ENCODE measurements around the gene MCU. TPM values are rescaled to one million over a fixed set of nuclear protein-coding genes. Genes with fewer than 3 reads are reported as not detected.

MCU gene
- total RNA-seq, 2 experiments from 2014 or later: 8.7 to 13.6 TPM

DNA sequence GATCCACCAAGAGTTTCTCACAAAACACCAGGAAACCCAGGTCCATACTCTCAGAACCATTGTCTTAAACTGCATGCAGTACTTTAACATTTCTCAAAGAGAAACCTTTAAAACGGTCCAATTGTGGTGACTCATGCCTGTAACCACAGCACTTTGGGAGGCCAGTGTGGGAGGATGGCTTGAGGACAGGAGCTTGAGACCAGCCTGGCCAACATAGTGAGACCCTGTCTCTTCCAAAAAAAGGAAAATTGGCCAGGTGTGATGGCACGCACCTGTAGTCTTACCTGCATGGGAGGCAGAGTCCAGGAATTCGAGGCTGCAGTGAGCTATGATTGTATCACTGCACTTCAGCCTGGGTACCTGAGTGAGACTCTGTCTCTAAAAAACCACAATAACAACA lies 104.1 kb downstream of the MCU start:
- DNase-seq (no peak), ATAC-seq (no peak)
- no peak overlapping the region for H3K27ac Mint-ChIP-seq
- CTCF ChIA-PET: no interaction called here
- peaks cover 5% of the 10 kb centered on the region for H3K4me1 Mint-ChIP-seq
- H3K36me3 Mint-ChIP-seq: peaks cover 2% of the 10 kb centered on the region
- no peak overlapping the region for H3K4me3 Mint-ChIP-seq
- H3K9me3 Mint-ChIP-seq (ENCODE audit: low read depth): no peaks in the 10 kb centered on the region
- H3K27me3 Mint-ChIP-seq: no peaks in the 10 kb centered on the region

DNA sequence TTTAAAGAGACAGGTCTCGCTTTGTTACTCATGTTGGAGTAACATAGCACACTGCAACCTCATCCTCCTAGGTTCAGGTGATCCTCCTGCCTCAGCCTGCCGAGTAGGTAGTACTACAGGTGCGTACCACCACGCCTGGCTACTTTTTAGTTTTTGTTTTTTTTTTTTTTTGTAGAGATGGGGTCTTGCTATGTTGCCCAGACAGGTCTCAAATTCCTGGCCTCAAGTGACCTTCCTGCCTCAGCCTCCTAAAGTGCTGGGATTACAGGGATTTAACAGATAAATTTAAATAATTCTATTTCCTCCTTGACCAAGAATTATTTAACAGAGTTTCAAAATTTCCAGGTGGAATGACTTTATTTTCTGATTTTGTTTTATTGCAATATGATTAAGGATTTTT lies 104.6 kb downstream of the MCU start:
- H3K9me3 Mint-ChIP-seq (ENCODE audit: low read depth): no peaks in the 10 kb centered on the region
- DNase-seq (no peak), ATAC-seq (no peak)
- H3K27ac Mint-ChIP-seq: no peak overlapping the region
- CTCF ChIA-PET: no interaction called here
- H3K4me1 Mint-ChIP-seq: peaks cover 5% of the 10 kb centered on the region
- H3K27me3 Mint-ChIP-seq: no peaks in the 10 kb centered on the region
- no peak overlapping the region for H3K4me3 Mint-ChIP-seq
- peaks cover 2% of the 10 kb centered on the region for H3K36me3 Mint-ChIP-seq

DNA sequence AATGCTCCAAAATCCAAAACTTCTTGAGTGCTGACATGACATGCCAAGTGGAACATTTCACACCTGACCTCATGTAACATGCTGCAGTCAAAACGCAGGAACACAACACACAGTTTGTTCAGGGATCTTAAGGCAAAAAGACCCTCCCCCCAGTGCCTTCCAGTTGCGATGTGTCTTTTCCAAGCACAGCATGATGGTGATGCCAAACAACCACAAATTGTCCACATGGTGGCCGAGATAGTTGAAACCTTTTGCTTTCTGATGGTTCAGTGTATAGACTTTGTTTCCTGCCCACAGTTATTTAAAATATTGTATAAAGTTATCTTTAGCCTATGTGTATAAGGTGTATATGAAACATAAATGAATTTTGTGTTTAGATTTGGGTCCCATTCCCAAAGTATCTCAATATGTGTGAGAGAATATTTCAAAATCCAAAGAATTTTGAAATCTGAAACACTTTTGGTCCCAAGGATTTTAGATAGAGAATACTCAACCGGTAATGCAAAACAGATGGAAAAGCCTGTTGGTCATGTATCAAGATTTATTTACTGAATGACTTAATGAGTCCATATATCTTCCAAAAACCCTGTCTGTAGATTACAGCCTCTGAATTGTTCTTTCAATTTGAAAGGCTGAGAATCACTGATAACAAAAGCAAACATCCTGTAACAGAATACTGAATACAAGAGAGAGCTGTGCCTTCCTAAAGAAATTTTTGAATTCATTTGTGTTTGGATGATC lies 108.2 kb downstream of the MCU start:
- Mint-ChIP-seq H3K9me3 (ENCODE audit: low read depth) (no peaks in the 10 kb centered on the region), H3K36me3 (peaks cover 2% of the 10 kb centered on the region), H3K4me3 (no peak overlapping the region), H3K27me3 (no peaks in the 10 kb centered on the region), H3K4me1 (peaks cover 18% of the 10 kb centered on the region), H3K27ac (no peak overlapping the region)
- DNase-seq (no peak), ATAC-seq (no peak)
- CTCF ChIA-PET: no interaction called here

DNA sequence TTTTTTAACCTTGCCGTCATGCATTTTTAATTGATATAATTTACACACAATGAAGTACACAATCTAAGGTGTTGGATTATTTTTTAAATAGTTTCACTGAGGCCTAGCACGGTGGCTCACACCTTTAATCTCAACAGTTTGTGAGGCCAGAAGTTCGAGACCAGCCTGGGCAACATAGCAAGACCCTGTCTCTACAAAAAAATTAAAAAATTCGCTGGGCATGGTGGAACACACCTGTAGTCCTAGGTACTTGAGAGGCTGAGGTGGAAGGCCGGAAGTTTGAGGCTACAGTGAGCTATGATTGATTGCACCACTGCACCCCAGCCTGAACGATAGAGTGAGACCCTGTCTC lies 108.8 kb downstream of the MCU start:
- Mint-ChIP-seq H3K27ac (no peak overlapping the region), H3K36me3 (peaks cover 2% of the 10 kb centered on the region), H3K9me3 (ENCODE audit: low read depth) (no peaks in the 10 kb centered on the region), H3K4me1 (peaks cover 18% of the 10 kb centered on the region), H3K27me3 (no peaks in the 10 kb centered on the region), H3K4me3 (no peak overlapping the region)
- DNase-seq (no peak), ATAC-seq (no peak)
- CTCF ChIA-PET: no interaction called here

DNA sequence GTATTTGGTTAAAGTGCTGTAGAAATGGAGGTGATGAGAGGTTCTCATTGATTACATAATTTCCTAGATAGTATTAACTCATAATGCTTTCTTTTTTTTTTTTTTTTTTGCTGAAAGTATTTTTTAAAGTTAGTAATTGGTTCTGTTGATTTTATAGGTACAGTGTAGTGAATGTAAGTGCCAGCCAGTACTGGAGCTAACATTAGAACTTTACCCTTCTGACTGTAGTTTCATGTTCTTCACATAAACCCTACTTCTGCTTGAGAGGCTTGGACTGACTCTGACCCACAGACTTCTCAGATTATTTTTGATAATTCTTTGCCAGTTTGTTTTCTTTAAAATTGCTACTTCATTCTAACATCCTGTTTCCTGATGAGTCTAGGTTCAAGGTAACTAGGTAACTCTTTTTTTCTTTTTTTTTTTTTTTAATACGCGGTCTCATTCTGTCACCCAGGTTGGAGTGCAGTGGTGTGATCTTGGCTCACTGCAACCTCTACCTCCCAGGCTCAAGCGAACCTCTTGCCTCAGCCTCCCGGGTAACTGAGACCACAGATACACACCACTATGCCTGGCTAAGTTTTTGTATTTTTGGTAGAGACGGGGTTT lies 109.4 kb downstream of the MCU start:
- CTCF ChIA-PET: interaction anchor here (0.7 to 1.5 kb wide), 3 partner anchors 12 to 284 kb away, joined by 3 to 6 read pairs (median 4); no protein-coding TSS in a partner anchor
- H3K4me1 Mint-ChIP-seq: peaks cover 13% of the 10 kb centered on the region
- ATAC-seq: peak; percentile 12
- no peaks in the 10 kb centered on the region for H3K36me3 Mint-ChIP-seq
- H3K27ac Mint-ChIP-seq: no peak overlapping the region
- DNase-seq: no peak
- no peaks in the 10 kb centered on the region for H3K9me3 Mint-ChIP-seq (ENCODE audit: low read depth)
- H3K4me3 Mint-ChIP-seq: no peak overlapping the region
- H3K27me3 Mint-ChIP-seq: no peaks in the 10 kb centered on the region

DNA sequence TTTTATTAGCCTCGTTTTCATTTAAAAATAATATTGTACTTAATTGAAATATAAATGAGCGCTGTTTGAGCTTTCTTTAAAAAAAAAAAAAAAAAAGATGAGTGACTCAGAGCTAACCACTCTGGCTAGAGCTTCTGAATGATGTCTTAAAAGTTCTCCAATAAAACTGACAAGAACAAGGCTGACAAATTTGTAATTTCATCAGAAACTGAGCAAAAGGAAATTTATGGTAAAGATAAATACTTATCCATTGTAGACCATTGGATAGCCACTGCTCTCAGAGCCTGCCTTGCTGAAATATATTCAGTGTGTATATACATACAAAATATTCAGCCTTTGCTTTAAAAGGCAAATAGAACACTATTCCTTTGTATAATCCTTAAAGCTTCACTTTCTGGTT lies 110.4 kb downstream of the MCU start:
- CTCF ChIA-PET: interaction anchor here (1.5 kb wide), 1 partner anchor 11 kb away, joined by 4 read pairs; no protein-coding TSS in a partner anchor
- no peak overlapping the region for H3K27ac Mint-ChIP-seq
- no peaks in the 10 kb centered on the region for H3K9me3 Mint-ChIP-seq (ENCODE audit: low read depth)

DNA sequence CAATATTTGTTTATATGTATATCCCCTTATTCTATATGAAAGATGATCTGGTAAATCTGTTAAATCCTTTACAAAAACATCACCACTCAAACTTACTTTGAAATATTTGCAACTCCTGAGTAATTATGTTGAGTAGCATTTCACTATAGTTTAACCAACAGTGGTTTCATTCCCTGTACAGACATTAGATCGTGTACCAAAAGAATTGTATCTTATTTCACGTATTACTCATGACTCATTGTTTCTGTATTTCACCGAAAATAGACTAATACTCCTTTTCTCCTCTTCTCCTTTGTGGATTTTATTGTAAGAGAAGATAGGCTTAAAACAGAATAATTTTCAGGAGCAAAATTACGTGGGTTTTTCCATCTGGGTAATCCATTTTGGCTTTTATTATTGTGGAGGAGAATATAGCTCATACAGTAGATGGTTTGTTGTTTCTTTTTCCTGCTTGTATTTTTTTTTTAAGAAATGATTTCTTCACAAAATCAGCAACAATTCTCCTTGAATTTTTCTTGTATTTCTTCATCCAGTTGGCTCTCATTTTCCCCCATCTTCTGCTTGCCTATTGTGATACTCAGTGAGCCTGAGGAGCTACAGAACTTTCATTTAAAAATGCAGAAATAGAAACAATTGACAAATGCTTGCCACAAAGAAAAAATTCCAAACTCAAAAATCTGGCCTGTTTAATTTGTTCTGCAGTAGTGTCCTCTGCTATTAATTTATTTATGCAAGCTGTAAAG lies 111.0 kb downstream of the MCU start:
- H3K27ac Mint-ChIP-seq: no peak overlapping the region
- CTCF ChIA-PET: interaction anchor here (1.5 kb wide), 1 partner anchor 10 kb away, joined by 4 read pairs; no protein-coding TSS in a partner anchor

More for the DNA sequence above, 110.4 kb downstream of the MCU start:
- H3K36me3 Mint-ChIP-seq: no peaks in the 10 kb centered on the region
- H3K4me1 Mint-ChIP-seq: peaks cover 13% of the 10 kb centered on the region
- no peak overlapping the region for H3K4me3 Mint-ChIP-seq
- DNase-seq: no peak
- H3K27me3 Mint-ChIP-seq: no peaks in the 10 kb centered on the region
- no peak for ATAC-seq

DNA sequence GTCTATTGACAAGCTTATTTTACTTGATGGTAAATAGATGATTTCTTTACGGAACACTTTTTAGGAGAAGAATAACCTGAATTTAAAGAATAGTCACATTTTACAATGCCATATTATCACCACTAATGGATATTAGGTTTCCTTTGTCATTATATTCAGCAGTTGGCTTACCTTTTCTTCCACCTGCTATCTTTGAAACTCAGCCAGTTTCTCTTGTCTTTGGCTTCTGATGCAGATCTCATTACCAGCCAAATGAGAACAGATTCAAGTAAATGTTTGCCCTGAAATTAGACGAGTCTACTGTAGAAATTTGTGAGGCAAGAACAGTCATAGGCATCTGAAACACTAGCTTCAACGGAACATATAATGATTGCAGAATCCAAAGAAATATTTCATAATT lies 116.1 kb downstream of the MCU start:
- CTCF ChIA-PET: interaction anchor here (0.8 kb wide), 1 partner anchor 11 kb away, joined by 3 read pairs; no protein-coding TSS in a partner anchor
- Mint-ChIP-seq H3K27ac (no peak overlapping the region), H3K36me3 (no peaks in the 10 kb centered on the region), H3K27me3 (no peaks in the 10 kb centered on the region), H3K4me3 (no peak overlapping the region), H3K9me3 (ENCODE audit: low read depth) (no peaks in the 10 kb centered on the region), H3K4me1 (peaks cover 3% of the 10 kb centered on the region)
- DNase-seq: no peak
- ATAC-seq: no peak

More for the DNA sequence above, 111.0 kb downstream of the MCU start:
- H3K4me1 Mint-ChIP-seq: peaks cover 13% of the 10 kb centered on the region
- no peak overlapping the region for H3K4me3 Mint-ChIP-seq
- ATAC-seq (no peak), DNase-seq (no peak)
- H3K27me3 Mint-ChIP-seq: no peaks in the 10 kb centered on the region
- H3K36me3 Mint-ChIP-seq: no peaks in the 10 kb centered on the region
- H3K9me3 Mint-ChIP-seq (ENCODE audit: low read depth): no peaks in the 10 kb centered on the region

DNA sequence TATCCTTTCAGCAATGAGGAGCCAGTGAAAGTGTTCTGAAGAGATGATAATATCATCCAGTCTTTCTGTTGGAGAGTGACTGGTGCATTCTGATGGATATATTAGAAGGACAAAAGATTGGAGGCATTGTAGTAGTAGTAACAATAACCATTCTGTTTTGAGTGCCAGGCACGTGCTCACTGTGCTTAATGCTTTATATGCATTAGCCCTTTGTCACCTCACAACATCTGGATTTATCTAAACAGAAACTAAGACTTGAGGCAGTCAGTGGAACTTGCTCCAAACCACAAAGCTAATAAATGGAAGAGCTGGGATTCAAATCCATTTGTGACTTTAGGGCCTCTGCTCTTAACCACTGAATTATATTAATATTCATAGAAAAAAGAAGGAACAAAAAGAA lies 117.1 kb downstream of the MCU start:
- DNase-seq (no peak), ATAC-seq (no peak)
- CTCF ChIA-PET: no interaction called here
- Mint-ChIP-seq H3K27ac (no peak overlapping the region), H3K27me3 (no peaks in the 10 kb centered on the region), H3K4me3 (no peak overlapping the region), H3K4me1 (no peaks in the 10 kb centered on the region), H3K9me3 (ENCODE audit: low read depth) (no peaks in the 10 kb centered on the region), H3K36me3 (no peaks in the 10 kb centered on the region)

DNA sequence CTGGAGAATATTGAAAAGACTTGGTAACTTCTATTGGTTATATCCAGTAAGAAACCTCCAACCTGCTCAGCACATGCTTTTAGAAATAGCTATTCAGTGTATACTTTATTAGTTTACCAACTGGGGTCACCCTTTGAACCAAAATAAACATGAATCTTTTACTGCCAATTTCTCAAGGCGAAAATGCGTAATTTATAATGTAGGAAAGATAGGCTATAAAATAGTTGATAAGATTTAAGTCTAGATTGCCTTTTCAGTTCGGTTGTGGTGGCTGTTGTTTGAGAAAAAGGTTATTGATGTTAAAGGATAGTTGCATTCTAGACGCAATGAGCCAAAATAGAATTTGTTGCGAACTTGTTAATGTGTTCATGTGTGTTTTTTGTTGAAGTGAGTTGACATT lies 119.0 kb downstream of the MCU start:
- Mint-ChIP-seq H3K27me3 (no peaks in the 10 kb centered on the region), H3K4me1 (no peaks in the 10 kb centered on the region), H3K36me3 (no peaks in the 10 kb centered on the region), H3K4me3 (no peak overlapping the region), H3K27ac (no peak overlapping the region), H3K9me3 (ENCODE audit: low read depth) (no peaks in the 10 kb centered on the region)
- DNase-seq: no peak
- no peak for ATAC-seq
- CTCF ChIA-PET: no interaction called here

DNA sequence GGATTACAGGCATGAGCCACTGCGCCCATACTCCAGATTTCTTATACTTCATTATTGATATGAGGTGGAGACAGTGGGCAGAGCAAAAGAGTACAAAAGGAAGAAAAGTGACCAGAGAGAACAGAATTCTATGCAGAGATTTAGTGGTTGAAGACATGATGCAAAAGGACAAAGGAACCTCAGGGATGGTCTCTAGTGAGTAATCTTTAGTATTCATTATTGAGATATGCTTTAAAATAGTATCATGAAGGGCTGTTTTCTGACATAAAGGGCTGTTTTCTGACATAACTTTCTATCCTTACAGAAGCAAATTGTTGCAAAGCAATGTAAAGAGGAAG lies 120.4 kb downstream of the MCU start:
- DNase-seq: no peak
- Mint-ChIP-seq H3K4me1 (no peaks in the 10 kb centered on the region), H3K36me3 (no peaks in the 10 kb centered on the region), H3K27me3 (no peaks in the 10 kb centered on the region), H3K4me3 (no peak overlapping the region), H3K27ac (no peak overlapping the region), H3K9me3 (ENCODE audit: low read depth) (no peaks in the 10 kb centered on the region)
- no peak for ATAC-seq
- CTCF ChIA-PET: interaction anchor here (1.0 kb wide), 1 partner anchor 10 kb away, joined by 4 read pairs; no protein-coding TSS in a partner anchor

DNA sequence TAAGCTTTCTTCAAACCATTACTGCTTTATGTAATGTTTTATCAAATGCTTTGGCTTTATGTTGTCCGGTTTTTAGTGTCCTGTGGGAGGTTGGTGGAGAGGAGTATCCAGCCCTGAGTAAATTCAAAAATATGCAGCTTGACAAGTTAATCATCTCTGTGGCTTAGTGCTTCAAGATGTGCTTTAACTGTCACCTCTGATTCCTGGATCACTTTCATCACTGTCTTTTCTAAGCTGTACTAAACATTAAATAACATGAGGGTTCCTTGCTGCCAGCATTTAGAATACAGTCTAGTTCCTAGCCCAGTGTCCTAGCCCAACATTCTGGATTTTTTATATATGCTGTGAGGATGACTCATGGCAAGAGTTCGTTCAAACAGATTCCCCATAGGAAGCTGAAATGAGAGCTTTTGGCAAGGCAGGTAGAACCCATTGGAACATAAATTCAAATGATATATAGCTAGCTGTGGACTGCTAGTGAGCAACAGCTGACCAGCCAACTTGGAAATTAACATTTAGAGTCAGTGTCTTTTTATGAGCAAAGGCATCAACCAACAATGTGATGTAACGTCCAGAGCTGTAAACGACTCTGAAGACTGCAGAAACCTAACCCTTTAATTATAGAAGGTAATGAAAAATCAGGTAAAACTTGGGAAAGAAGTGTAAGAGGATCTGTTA lies 120.9 kb downstream of the MCU start:
- no peaks in the 10 kb centered on the region for H3K27me3 Mint-ChIP-seq
- no peaks in the 10 kb centered on the region for H3K9me3 Mint-ChIP-seq (ENCODE audit: low read depth)
- no peak overlapping the region for H3K27ac Mint-ChIP-seq
- no peak for DNase-seq
- H3K36me3 Mint-ChIP-seq: no peaks in the 10 kb centered on the region
- no peak overlapping the region for H3K4me3 Mint-ChIP-seq
- CTCF ChIA-PET: interaction anchor here (1.0 kb wide), 1 partner anchor 11 kb away, joined by 4 read pairs; no protein-coding TSS in a partner anchor
- H3K4me1 Mint-ChIP-seq: no peaks in the 10 kb centered on the region
- no peak for ATAC-seq

DNA sequence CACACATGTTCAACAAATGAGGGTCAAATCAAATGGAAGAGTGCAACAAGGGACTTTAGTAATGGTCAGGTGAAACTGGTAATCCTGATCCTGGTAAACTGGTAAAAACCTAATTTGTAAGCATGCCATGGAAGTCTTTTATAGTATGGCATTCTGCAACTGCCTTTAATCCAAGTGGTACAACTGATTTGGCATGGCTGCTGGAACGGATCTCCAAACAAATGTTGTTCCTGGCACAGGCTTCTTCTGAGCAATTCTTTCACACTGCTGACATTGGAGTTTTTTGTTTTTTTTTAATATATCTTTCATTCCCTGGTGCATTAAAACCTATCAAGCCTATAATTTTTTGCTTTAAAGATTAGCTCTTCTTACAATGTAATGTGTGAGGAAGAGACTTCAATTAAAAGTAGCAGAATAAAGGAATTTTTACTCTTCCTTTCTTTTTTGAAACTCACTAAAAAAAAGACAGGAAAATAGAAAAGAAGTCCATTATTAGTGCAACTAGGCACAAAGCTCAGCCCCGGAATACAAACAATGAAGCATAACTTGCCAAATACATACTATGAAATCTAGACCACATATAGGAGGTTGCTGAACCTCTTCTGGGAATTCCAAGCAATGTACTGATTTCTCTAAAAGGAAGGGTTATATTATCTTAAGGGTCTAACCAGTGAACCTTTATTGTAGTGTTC lies 122.3 kb downstream of the MCU start:
- no peak for DNase-seq
- CTCF ChIA-PET: no interaction called here
- Mint-ChIP-seq H3K36me3 (no peaks in the 10 kb centered on the region), H3K4me1 (peaks cover 6% of the 10 kb centered on the region), H3K27ac (no peak overlapping the region), H3K4me3 (no peak overlapping the region), H3K9me3 (ENCODE audit: low read depth) (no peaks in the 10 kb centered on the region), H3K27me3 (no peaks in the 10 kb centered on the region)
- ATAC-seq: no peak

Data from activated CD8-positive, alpha-beta memory T cell treated with anti-CD3 and anti-CD28 coated beads, Interleukin-2, amount 10 ng/mL, durations not matched to agents 7 days and 5 days (primary cell).